Body of pancreas (tissue), 4 donors: Measurements from ENCODE around the gene TCF7L1. TPM values are rescaled to one million over a fixed set of nuclear protein-coding genes. Genes with fewer than 3 reads are reported as not detected.

Source experiments
- ATAC-seq: fragments of 150-250 bp; one replicate; pipeline ENCODE4 v1.9.1; 2016
- DNase-seq, 4 donors: peaks; one replicate each; pipeline ENCODE4 v3.0.0-alpha.2; 2019
- H3K27ac ChIP-seq, 4 donors: fragments of 200-600 bp; sonication (generic); 1 replicate in 3 of 4; 2 replicates in 1 of 4; pipeline versions ENCODE4 v1.5.1 to v1.6.1; 2016 to 2019; ENCODE audit warnings: mild to moderate bottlenecking in 1 of 4, mixed read lengths in 1 of 4, moderate library complexity in 1 of 4
- H3K27me3 ChIP-seq, 2 donors: fragments of 200-600 bp; sonication (generic); one replicate each; pipeline ENCODE4 v1.6.0; 2016; ENCODE audit warnings: mild to moderate bottlenecking in 1 of 2
- H3K36me3 ChIP-seq, 2 donors: fragments of 200-600 bp; sonication (generic); replicated peaks in 1 of 2; 2 replicates each; pipeline ENCODE4 v1.5.1; 2016; ENCODE audit warnings: low read depth in 2 of 2; ENCODE audit not compliant: insufficient read depth in 1 of 2
- H3K4me1 ChIP-seq: fragments of 200-600 bp; sonication (generic); one replicate; pipeline ENCODE4 v1.6.0; 2016
- H3K4me3 ChIP-seq, 2 donors: fragments of 200-600 bp; sonication (generic); 1 replicate in 1 of 2; 2 replicates in 1 of 2; pipeline ENCODE4 v1.5.1; 2016 to 2019
- H3K9me3 ChIP-seq, 3 donors: fragments of 200-600 bp; sonication (generic); 1 replicate in 2 of 3; 2 replicates in 1 of 3; pipeline ENCODE4 v1.5.1; 2016
- POLR2A ChIP-seq, 3 donors: fragments of 450-650 bp; IDR thresholded peaks; one replicate each; pipeline ENCODE4 v1.6.1; 2016; ENCODE audit warnings: antibody characterized with exemption in 3 of 3, mild to moderate bottlenecking in 2 of 3
- WGBS, 2 donors: methylation state at CpG; one replicate each; pipeline ENCODE4 v1.1.5; 2017; 5-methylcytosine and 5-hydroxymethylcytosine counted together
- intact Hi-C: fragments of 100-400 bp; cut with DNase I; formaldehyde crosslinking; loops from one replicate; pipeline ENCODE4 v1.15.1; 2023
- total RNA-seq, 2 donors: library from RNA; depleted of rRNA; stranded (reverse); fragments of >200 nt; gene quantifications; one replicate each; pipeline ENCODE4 v1.1.0, GENCODE V29; 2016
- TF ChIP-seq, protein P1 (sequence below), 7 experiments: fragments of 450-650 bp in 4 of 7; fragments of 200-600 bp in 3 of 7; sonication (generic) in 3 of 7; IDR thresholded peaks; one replicate each; pipeline ENCODE4 v1.5.1; 2016 to 2019; ENCODE audit warnings: antibody characterized with exemption in 7 of 7

Gene TCF7L1
- total RNA-seq, 2 donors from 2014 or later, result 2.1 to 4.3 TPM

DNA sequence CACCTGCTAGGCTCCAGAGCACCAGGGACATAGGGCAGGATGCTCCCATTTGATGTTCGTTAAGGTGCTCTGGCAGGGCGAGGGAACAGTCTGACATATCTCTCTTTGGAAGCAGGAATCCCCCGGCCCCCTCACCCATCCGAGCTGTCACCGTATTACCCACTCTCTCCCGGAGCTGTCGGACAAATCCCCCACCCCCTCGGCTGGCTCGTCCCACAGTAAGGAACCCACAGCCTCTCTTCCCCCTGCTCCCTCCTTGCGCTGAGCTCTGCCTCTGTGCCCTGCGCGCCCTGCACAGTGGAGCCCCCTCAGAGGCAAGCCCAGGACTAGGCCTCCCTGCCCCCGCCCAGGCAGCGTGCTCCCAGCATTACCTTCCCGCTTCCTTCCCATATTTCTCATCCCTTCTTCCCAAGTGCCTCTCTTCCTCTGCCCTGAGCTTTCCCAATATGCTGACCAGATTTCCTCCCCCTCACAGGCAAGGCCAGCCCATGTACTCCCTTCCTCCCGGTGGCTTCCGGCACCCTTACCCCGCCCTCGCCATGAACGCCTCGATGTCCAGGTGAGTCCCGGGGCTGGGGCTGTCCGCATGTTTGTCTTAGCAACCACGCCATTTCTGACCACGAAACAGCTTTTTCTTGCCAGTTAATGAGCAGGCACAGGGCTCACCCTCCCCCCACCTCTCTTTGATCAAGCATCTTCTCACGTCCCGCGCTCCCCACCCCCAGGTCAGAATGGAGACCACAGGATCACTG is 170.8 kb downstream of the TCF7L1 start:
- H3K4me3 ChIP-seq, result no peak overlapping the region
- no peaks in the 10 kb centered on the region for H3K4me1 ChIP-seq
- no peak overlapping the region for H3K27ac ChIP-seq
- TF ChIP-seq POLR2A (IDR thresholded peaks at IDR 0.05), result no peak
- TF ChIP-seq, protein P1, sequence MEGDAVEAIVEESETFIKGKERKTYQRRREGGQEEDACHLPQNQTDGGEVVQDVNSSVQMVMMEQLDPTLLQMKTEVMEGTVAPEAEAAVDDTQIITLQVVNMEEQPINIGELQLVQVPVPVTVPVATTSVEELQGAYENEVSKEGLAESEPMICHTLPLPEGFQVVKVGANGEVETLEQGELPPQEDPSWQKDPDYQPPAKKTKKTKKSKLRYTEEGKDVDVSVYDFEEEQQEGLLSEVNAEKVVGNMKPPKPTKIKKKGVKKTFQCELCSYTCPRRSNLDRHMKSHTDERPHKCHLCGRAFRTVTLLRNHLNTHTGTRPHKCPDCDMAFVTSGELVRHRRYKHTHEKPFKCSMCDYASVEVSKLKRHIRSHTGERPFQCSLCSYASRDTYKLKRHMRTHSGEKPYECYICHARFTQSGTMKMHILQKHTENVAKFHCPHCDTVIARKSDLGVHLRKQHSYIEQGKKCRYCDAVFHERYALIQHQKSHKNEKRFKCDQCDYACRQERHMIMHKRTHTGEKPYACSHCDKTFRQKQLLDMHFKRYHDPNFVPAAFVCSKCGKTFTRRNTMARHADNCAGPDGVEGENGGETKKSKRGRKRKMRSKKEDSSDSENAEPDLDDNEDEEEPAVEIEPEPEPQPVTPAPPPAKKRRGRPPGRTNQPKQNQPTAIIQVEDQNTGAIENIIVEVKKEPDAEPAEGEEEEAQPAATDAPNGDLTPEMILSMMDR (IDR thresholded peaks at IDR 0.05), result no peak
- H3K9me3 ChIP-seq, result no peaks in the 10 kb centered on the region
- DNase-seq, result no peak
- H3K27me3 ChIP-seq, result no peaks in the 10 kb centered on the region
- WGBS, 2 donors, result 88 to 91% methylated on average over 23 to 28 of the region's 28 CpGs
- intact Hi-C loops, result no loop called here
- no peaks in the 10 kb centered on the region for H3K36me3 ChIP-seq
- ATAC-seq, result no peak

DNA sequence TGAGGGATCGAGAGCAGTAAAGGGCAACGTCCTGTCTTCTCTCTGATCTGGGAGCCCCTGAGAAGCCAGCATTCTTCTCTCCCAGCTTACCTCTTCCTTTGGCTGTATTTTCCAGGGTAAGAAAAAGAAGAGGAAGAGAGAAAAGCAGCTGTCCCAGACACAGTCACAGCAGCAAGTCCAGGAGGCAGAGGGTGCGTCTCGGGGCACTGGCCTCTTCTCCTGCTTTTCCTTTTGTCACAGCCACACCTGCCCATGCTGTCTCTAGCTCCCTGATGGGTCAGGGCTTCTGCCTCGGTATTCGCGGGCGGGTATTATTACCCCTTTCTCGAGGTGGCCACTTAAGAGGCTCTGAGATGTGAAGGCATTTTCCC is 174.3 kb downstream of the TCF7L1 start:
- intact Hi-C loops, result no loop called here
- TF ChIP-seq POLR2A (IDR thresholded peaks at IDR 0.05), result no peak
- TF ChIP-seq, protein P1 (IDR thresholded peaks at IDR 0.05), result no peak
- Histone ChIP-seq H3K27ac (no peak overlapping the region), H3K4me3 (no peak overlapping the region), H3K4me1 (no peaks in the 10 kb centered on the region), H3K36me3 (no peaks in the 10 kb centered on the region), H3K27me3 (no peaks in the 10 kb centered on the region), H3K9me3 (no peaks in the 10 kb centered on the region)
- DNase-seq (no peak), ATAC-seq (no peak)
- 72 to 74% methylated on average over 7 to 9 of the region's 9 CpGs for WGBS, 2 donors

DNA sequence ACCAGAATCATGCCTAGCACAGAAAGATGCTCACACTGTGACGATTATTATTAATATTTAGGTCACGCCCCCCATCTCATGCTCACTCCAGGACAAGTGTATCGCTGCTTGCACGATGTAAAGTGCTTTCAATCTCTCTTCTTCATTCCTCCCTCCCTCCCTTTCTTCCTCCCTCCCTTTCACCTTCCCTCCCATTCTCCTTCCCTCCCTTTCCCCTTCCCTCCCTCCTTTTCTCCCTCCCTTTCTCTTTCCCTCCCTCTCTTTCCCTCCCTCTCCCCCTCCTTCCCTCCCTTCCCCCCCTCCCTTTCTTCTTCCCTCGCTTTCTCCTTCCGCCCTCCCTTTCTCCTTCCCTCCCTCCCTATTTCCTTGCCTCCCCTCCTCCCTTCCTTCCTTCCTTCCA is 175.0 kb downstream of the TCF7L1 start:
- no peaks in the 10 kb centered on the region for H3K27me3 ChIP-seq
- TF ChIP-seq, protein P1 (IDR thresholded peaks at IDR 0.05), result no peak
- TF ChIP-seq POLR2A (IDR thresholded peaks at IDR 0.05), result no peak
- ATAC-seq (no peak), DNase-seq (no peak)
- intact Hi-C loops, result no loop called here
- no peaks in the 10 kb centered on the region for H3K9me3 ChIP-seq
- 81 to 88% methylated on average over 5 to 6 of the region's 6 CpGs for WGBS, 2 donors
- no peak overlapping the region for H3K4me3 ChIP-seq
- H3K36me3 ChIP-seq, result no peaks in the 10 kb centered on the region
- no peak overlapping the region for H3K27ac ChIP-seq
- no peaks in the 10 kb centered on the region for H3K4me1 ChIP-seq

DNA sequence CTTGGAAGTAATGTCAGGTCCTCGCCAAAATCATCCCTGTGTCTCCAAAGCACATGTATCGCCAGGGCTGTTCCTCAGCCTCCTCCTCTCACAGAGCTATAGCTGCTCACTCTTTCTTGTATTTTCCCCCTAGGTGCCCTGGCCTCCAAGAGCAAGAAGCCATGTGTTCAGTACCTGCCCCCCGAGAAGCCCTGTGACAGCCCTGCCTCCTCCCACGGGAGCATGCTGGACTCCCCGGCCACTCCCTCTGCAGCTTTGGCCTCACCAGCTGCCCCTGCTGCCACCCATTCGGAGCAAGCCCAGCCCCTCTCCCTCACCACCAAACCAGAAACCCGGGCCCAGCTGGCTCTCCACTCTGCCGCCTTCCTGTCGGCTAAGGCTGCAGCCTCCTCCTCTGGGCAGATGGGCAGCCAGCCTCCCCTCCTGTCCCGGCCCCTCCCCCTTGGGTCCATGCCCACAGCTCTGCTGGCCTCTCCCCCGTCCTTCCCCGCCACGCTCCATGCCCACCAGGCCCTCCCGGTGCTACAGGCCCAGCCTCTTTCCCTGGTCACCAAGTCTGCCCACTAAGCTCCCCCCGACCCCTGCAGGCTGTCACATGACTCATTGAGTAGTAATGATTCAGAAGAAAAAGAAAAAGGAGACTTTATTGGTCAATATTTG is 175.8 kb downstream of the TCF7L1 start:
- 53 to 63% methylated on average over 14 to 15 of the region's 15 CpGs for WGBS, 2 donors

More for the DNA sequence above, 175.8 kb downstream of the TCF7L1 start:
- H3K27me3 ChIP-seq, result no peaks in the 10 kb centered on the region
- H3K4me3 ChIP-seq, result no peak overlapping the region
- H3K27ac ChIP-seq, result no peak overlapping the region
- peak in 3 of 4 donors; percentile 22 to 39 (median 39) for DNase-seq
- no peaks in the 10 kb centered on the region for H3K4me1 ChIP-seq
- H3K36me3 ChIP-seq, result no peaks in the 10 kb centered on the region
- peak; percentile 43 for ATAC-seq
- intact Hi-C loops, result no loop called here
- no peaks in the 10 kb centered on the region for H3K9me3 ChIP-seq
- TF ChIP-seq, protein P1 (IDR thresholded peaks at IDR 0.05), result no peak
- TF ChIP-seq POLR2A (IDR thresholded peaks at IDR 0.05), result no peak
